ENCODE measurements around the gene ZFP91. TPM values are rescaled to one million over a fixed set of nuclear protein-coding genes. Genes with fewer than 3 reads are reported as not detected.
A peak's percentile ranks its signal among the peaks of the same experiment; 100 is the strongest.

ZFP91 gene
- polyA plus RNA-seq (2011; rRNA removed) (52.3 and 66.9 TPM in 2 replicates), polyA plus RNA-seq (2017; fragmentation: RNase III; extraction: RNeasy Plus Mini Kit Qiagen cat#74134 plus additional on column Dnase treatment) (45.0 to 48.5 TPM (median 47.7 TPM) in 3 replicates), polyA minus RNA-seq (2011; rRNA and poly(A)+ RNA removed) (35.4 and 38.3 TPM in 2 replicates)
- polyA plus RNA-seq (2012; cell fraction: cytosol; rRNA removed) = 10.7 and 12.2 TPM in 2 replicates
- polyA plus RNA-seq (2012; cell fraction: nucleus; rRNA removed) = 5.8 and 10.0 TPM in 2 replicates

- no peaks in the 10 kb centered on the region for H3K9me3 ChIP-seq
- peak; percentile 74 to 98 for DNase-seq (ENCODE audit: low read depth in 1 of 2, low spot score in 1 of 2)
- H3K4me3 ChIP-seq = peak within 1 kb of the TSS; percentile 98
- H3K27ac ChIP-seq = peak within 1 kb of the TSS; percentile 98 to 100
- peaks cover 63% of the 10 kb centered on the region for H3K4me1 ChIP-seq
- ATAC-seq = peak; percentile 73 to 85
- WGBS (ENCODE audit: missing lambda C conversion rate) = 1% methylated on average over 23 of the region's 51 CpGs
- FAIRE-seq = no peak
- H3K4me2 ChIP-seq = peak within 1 kb of the TSS; percentile 87
- POLR2A ChIA-PET = interaction anchor here (0.6 to 1.2 kb wide), 2 partner anchors 13 to 28 kb away, joined by 3 to 4 read pairs; no protein-coding TSS in a partner anchor
- CTCF ChIA-PET = interaction anchor here (1.6 to 2.5 kb wide), 4 partner anchors 12 to 49 kb away, joined by 4 to 9 read pairs (median 6); no protein-coding TSS in a partner anchor
- TF ChIP-seq SREBF2 (IDR thresholded peaks at IDR 0.05) (no peak), GATA3 (IDR thresholded peaks at IDR 0.05; ENCODE audit: borderline replicate concordance) (peak; percentile 68), ESRRA (IDR thresholded peaks at IDR 0.05; ENCODE audit: borderline replicate concordance, low read length) (no peak), CHD2 (IDR thresholded peaks at IDR 0.05; ENCODE audit: low read length, partially characterized antibody) (peak; percentile 98), POLR2A (IDR thresholded peaks at IDR 0.05; ENCODE audit: low read length) (peak; percentile 64), BCL3 (IDR thresholded peaks at IDR 0.05) (no peak), REST (IDR thresholded peaks at IDR 0.05) (peak; percentile 99), PBX3 (IDR thresholded peaks at IDR 0.05) (peak; percentile 61; the same call in 1 of the 2 replicates), PHF8 (IDR thresholded peaks at IDR 0.05; ENCODE audit: borderline replicate concordance, low read depth) (peak; percentile 44; the same call in 1 of the 2 replicates), KDM5A (IDR thresholded peaks at IDR 0.05) (no peak), E2F6 (IDR thresholded peaks at IDR 0.05; ENCODE audit: borderline replicate concordance, low read depth) (peak; percentile 76), BHLHE40 (IDR thresholded peaks at IDR 0.05; ENCODE audit: low read depth, low read length) (no peak), FOSL2 (IDR thresholded peaks at IDR 0.05) (no peak), FOSL2 (CRISPR knock-in tag; IDR thresholded peaks at IDR 0.05) (no peak), NFE2L2 (conservative IDR thresholded peaks at IDR 0.05; ENCODE audit: low read length) (no peak), MYC (IDR thresholded peaks at IDR 0.05; ENCODE audit: borderline replicate concordance, low read length) (no peak), ELK1 (IDR thresholded peaks at IDR 0.05; ENCODE audit: low read depth, low read length) (no peak), MAX (IDR thresholded peaks at IDR 0.05) (peak; percentile 86), FOXS1 (CRISPR knock-in tag; IDR thresholded peaks at IDR 0.05) (no peak), JUN (IDR thresholded peaks at IDR 0.05) (peak in 1 of 2 experiments; percentile 31; a peak in 2 of 5 replicates), RFX5 (IDR thresholded peaks at IDR 0.05) (no peak), HOXB13 (CRISPR knock-in tag; IDR thresholded peaks at IDR 0.05; ENCODE audit: low read depth) (no peak)
Observed at GRCh38 chr11:58578635-58579191, at the start of gene ZFP91. ZFP91 (plus strand) TSS chr11:58579063; CDS start chr11:58579282, 219 bp downstream.
